ENCODE data around the gene ASIC3. TPM values are rescaled to one million over a fixed set of nuclear protein-coding genes. Genes with fewer than 3 reads are reported as not detected.
"Not testable (repeated sequence)": the region's sequence is repeated elsewhere in the genome, so short reads cannot be mapped to it uniquely, and the experiment has no call there.

ASIC3 gene
- polyA plus RNA-seq, 1 donor, result 2.3 TPM

- no peak for DNase-seq
Measured at GRCh38 chr7:151032936-151033863, 15.1 kb upstream of the ASIC3 start.

GRCh38 chr7:151033864-151034249, 14.5 kb upstream of the ASIC3 start:
- DNase-seq, result no peak

DNA sequence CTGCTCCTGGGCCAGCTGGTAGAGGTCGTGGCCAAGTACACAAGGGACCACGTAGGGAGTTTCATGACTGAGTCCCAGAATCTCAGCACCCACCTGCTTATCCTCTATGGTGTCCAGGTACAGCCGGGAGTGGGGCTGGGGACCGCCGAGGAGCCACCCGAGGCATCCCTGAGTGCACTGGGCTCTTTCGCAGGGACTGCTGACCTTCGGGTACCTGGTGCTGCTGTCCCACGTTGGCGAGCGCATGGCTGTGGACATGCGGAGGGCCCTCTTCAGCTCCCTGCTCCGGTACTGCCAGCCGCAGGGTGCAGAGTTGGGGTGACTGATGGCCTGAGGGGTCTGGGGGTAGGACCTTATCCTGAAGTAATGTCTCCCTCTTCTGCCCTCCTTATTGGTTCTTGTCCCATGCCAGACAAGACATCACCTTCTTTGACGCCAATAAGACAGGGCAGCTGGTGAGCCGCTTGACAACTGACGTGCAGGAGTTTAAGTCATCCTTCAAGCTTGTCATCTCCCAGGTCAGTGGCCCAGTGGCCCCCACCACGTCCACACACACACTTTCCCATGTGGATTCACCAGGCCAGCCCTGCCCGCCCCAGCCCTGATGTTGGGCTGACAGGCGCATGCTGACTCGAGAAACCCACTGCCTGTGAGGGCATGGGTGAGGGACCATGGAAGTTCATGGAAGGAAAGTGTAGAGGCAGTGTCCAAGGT, 13.9 kb upstream of the ASIC3 start:
- DNase-seq, result no peak

DNA sequence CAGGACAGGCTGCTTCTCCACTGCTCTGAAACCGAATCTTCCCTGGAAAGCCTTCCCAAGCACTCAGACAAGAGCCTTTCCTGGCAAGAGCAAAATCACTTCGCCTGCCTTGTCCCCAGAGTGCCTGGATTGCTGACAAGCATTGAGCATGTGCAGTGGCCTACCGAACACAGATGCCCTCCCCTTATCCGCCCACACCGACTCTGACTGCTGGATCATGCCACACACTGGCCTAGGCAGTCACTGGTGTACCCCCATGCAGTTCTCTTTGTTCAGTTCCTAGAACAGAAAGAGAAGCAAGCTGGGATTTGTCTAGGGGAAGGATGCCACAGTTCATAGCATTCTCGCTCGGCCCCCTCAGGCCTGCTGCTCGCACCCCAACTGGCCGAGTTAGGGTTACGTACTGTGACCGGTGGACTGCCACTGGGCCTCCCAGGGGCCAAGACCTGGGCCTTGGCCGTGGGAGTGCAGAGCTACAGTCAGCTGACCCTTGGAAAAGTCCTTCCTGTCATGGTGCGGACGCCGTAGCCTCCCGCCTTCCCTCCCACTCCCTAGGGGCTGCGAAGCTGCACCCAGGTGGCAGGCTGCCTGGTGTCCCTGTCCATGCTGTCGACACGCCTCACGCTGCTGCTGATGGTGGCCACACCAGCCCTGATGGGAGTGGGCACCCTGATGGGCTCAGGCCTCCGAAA, 13.2 kb upstream of the ASIC3 start:
- no peak for DNase-seq

DNA sequence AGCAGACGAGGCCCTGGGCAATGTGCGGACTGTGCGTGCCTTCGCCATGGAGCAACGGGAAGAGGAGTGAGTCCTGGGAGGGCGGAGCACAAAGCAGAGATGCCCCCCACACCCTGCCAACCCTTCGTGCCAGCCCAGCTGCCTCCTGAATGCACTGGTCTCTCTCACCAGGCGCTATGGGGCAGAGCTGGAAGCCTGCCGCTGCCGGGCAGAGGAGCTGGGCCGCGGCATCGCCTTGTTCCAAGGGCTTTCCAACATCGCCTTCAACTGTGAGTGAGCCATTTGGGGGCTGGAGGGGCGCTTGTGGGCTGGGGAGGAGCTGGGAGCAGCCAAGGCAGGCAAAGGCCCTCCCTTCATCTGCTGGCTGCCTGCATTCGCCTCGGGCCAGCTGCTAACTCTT, 12.4 kb upstream of the ASIC3 start:
- DNase-seq, result no peak

- DNase-seq, result no peak
Measured at GRCh38 chr7:151038951-151039849, 9.1 kb upstream of the ASIC3 start.

- no peak for DNase-seq
Measured at GRCh38 chr7:151039850-151040548, 8.3 kb upstream of the ASIC3 start.

DNA sequence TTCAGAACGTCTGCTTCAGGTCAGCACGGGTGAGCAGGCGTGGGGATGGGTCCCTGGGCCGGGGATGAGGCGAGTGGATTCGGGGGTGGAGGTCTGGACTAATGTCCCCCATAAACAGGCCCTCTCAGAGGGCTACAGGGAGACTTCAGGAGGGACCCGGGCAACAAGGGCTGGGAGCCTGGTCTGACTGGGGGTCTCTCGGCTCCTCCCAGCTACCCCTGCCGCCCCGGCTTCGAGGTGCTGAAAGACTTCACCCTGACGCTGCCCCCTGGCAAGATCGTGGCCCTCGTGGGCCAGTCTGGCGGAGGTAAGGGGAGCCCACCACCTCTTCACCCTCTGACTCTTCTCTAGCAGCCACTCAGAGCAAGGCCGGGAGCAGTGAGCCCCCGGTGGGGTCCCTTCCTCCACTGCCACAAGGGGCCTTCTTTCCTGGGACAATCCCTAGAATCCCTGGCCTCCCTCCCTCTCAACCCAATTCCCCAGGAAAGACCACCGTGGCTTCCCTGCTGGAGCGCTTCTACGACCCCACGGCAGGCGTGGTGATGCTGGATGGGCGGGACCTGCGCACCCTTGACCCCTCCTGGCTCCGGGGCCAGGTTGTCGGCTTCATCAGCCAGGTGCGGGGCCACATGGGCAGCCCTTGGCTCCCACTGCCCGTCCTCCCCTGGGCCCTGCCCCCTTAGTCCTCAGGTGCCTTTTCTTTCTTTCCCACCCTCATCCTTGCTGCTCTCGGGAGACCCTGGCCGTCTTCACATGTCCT, 7.5 kb upstream of the ASIC3 start:
- DNase-seq, result no peak

DNA sequence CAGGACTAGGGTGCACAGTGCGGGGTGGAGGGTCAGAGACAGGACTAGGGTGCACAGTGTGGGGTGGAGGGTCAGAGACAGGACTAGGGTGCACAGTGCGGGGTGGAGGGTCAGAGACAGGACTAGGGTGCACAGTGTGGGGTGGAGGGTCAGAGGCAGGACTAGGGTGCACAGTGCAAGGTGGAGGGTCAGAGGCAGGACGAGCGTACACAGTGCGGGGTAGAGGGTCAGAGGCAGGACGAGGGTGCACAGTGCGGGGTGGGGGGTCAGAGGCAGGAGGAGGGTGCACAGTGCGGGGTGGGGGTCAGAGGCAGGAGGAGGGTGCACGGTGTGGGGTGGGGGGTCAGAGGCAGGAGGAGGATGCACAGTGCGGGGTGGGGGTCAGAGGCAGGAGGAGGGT, 4.9 kb upstream of the ASIC3 start:
- not testable (repeated sequence) for DNase-seq

GRCh38 chr7:151043959-151044358, 4.4 kb upstream of the ASIC3 start:
- DNase-seq, result no peak

DNA sequence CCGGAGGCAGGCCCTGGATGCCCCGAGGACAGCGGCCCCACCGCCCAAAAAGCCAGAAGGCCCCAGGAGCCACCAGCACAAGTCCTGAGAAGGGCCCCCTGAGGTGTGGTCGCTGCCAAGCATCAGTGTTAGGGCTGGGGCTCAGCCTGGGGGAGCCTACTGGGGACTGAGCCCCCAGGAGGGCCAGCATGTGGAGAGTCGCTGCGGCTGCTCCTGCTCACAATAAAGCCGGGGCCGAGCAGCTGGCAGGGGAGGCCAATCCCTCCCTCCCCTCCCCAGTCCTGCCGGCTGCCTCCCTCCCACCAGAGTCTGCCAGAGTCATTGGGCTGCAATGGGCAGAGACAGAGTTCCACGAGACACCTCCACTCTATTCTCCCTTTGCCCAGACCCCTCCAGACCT, 3.1 kb upstream of the ASIC3 start:
- DNase-seq, result no peak

- DNase-seq, result no peak
Measured at GRCh38 chr7:151045967-151046366, 2.4 kb upstream of the ASIC3 start.

DNA sequence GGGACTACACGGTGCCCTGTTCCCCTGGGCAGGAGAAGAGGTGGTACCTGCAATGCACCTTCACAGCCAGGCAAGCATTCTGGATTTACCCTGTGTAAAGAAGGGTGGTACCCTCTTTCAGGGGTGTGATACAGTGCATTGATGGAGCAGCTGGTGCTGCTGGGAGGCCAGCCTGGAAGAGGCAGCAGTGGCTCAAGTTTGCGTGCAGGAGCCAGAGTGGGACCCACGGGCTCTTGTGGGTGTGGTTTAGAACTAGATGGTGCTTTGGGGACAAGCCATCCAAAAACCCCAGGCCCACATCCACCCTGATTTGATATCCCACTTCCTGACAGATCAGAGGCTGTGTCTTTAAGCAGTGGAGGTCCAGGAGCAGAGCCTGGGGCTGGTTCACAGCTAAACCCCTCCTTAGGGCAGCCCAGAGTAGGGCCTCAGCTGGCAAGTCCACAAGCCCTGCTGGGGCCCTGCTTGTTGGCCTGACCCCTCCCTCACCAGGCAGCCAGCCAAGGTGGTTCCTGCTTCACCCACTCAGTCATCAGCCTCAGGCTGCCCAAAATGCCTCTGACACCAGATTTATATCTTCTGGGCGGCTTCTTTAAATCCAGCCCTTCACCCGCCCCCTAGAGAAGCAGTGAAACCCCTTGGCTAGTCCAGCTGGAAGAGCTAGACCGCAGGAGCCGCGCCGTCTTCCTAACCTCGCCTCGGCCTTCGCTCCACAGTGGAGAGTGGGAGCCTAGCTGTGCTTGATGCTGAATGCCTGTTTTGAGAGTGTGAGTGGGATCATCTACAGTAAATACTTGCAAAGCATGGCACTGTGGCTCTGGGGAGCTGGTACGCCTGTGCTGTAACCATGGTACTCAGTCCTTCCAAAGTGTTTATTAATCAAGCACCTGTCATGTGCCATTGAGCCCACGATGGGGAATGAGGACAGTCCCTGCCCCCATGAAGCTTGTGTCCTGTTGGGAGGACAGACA, 1.4 kb upstream of the ASIC3 start:
- DNase-seq, result no peak

DNA sequence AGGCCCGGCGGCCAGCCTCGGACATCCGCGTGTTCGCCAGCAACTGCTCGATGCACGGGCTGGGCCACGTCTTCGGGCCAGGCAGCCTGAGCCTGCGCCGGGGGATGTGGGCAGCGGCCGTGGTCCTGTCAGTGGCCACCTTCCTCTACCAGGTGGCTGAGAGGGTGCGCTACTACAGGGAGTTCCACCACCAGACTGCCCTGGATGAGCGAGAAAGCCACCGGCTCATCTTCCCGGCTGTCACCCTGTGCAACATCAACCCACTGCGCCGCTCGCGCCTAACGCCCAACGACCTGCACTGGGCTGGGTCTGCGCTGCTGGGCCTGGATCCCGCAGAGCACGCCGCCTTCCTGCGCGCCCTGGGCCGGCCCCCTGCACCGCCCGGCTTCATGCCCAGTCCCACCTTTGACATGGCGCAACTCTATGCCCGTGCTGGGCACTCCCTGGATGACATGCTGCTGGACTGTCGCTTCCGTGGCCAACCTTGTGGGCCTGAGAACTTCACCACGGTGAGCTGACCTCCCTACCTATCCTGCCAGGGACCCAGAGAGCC, 656 bp downstream of the ASIC3 start:
- DNase-seq, result no peak

DNA sequence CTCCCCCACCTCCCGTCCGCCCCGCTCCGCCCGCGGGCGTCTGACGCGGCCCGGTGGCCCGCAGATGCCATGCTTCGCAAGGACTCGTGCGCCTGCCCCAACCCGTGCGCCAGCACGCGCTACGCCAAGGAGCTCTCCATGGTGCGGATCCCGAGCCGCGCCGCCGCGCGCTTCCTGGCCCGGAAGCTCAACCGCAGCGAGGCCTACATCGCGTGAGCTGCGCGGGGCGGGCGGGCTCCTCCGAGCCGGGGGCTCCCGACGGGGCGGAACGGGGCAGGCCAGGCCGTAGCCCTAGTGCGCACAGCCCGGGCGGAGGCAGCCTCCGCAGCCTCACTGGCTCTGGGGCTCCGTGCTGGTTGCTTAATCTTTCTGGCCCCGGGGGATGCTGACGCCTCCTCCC, 2.8 kb downstream of the ASIC3 start:
- no peak for DNase-seq

DNA sequence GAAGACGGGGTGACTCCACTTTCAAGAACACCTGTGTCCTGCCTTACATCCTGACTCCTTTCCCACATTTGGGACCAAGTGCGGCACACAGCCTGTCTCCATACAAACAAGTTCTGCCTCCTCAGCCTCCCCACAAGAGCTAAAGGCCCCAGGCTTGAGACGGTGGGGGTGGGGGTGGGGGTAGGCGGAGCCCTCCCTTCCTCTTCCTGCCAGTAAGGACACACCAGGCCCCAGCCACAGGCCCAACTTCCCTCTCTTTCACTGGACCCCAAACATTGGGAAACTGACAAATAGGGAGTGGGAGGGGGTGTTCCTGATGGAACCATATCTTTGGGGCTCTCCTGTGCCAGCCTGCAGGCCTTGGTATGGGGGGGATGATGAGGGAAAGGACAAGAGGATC, 4.8 kb downstream of the ASIC3 start:
- DNase-seq, result no peak

DNA sequence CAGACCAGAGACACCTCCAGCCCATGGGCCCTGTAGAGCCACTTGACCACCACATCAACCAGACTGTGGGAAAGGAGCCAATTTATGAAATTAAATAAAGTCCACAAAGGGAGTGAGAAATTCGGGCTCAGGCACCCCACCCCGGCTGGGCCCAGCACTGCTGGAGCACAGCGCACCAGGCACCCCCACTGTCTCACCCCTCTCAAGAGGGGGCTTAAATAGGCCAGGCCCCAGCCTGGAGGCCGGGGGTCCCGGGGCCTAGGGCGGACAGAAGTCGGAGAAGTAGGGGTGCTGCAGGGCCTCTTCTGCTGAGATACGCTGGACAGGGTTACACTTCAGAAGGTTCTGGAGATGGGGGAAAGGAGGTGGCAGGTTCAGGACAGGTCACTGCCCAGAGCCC, 5.4 kb downstream of the ASIC3 start:
- DNase-seq, result no peak

DNA sequence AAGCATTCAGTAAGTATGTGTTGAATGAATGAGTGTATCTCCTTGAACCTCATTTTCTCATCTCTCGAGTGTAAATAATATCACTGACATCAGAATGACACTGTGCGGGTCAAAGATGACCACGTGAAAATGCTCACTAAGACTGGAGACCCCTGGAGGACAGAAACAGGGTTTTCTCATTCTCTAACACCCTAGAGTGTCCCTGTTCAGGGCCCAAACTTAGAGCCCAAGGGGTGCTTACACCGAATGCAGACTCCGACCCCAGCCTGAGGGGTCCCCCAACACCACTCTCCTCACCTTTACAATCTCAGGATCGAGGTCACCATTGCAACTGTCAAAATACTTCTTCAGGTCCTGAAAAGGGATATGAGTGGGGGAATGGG, 7.9 kb downstream of the ASIC3 start:
- DNase-seq, result no peak

All from left kidney (tissue), 2 donors.